Measurements from ENCODE around the gene PTGR2. TPM values are rescaled to one million over a fixed set of nuclear protein-coding genes. Genes with fewer than 3 reads are reported as not detected.

The PTGR2 gene
- total RNA-seq, 6 experiments from 2014 or later, result 4.2 to 7.5 (median 6.4) TPM

DNA sequence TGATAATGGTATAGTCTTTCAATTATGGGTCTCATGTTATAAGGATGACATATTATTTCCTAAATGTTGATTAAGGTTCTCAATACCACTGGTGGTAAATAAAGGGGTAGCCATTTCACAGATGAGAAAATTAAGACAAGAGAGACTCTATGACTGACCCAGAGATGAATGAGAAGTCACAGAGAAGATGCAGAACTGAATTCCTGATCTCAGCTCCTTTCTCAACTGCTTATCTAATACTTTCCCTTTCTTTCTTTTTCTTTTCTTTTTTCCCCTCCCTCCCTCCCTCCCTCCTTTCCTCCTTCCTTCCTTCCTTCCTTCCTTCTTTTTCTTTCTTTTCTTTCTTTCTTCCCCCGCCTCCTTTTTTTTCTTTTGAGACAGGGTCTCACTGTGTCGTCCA, 8.3 kb upstream of the PTGR2 start:
- Mint-ChIP-seq H3K4me1 (ENCODE audit: low read depth) (no peaks in the 10 kb centered on the region), H3K27me3 (ENCODE audit: insufficient read depth) (peaks cover 4% of the 10 kb centered on the region), H3K9me3 (peaks cover 7% of the 10 kb centered on the region; the same call in 1 of the 2 replicates), H3K4me3 (no peak overlapping the region), H3K36me3 (ENCODE audit: low read depth) (no peaks in the 10 kb centered on the region; the same call in 1 of the 2 replicates), H3K27ac (no peak overlapping the region)
- TF ChIP-seq CTCF (IDR thresholded peaks at IDR 0.05), result no peak
- DNase-seq, result no peak

DNA sequence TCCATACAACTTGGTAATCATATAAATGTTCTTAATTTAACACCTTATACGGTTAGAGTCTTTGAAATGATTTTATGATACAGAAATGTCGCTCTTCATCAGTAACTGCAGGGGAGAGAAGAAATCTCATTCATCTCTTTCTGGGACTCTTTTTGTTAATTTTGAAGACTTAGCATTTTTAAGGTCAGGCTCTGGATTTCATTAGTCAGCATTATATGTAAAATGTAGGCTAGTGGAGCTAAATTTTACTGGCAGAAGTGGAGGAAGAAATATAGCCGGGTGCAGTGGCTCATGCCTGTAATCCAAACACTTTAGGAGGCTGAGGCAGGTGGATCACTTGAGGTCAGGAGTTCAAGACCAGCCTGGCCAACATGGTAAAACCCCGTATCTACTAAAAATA, 4.7 kb upstream of the PTGR2 start:
- Mint-ChIP-seq H3K27me3 (ENCODE audit: insufficient read depth) (peaks cover 4% of the 10 kb centered on the region), H3K27ac (no peak overlapping the region), H3K9me3 (peaks cover 7% of the 10 kb centered on the region; the same call in 1 of the 2 replicates), H3K4me1 (ENCODE audit: low read depth) (peaks cover 21% of the 10 kb centered on the region), H3K36me3 (ENCODE audit: low read depth) (no peaks in the 10 kb centered on the region; the same call in 1 of the 2 replicates), H3K4me3 (no peak overlapping the region)
- no peak for TF ChIP-seq CTCF (IDR thresholded peaks at IDR 0.05)
- DNase-seq, result no peak

GRCh38 chr14:73851000-73851399, 631 bp upstream of the PTGR2 start:
- H3K4me1 Mint-ChIP-seq (ENCODE audit: low read depth), result peaks cover 31% of the 10 kb centered on the region
- H3K27ac Mint-ChIP-seq, result peak overlapping the region; percentile 97
- TF ChIP-seq CTCF (IDR thresholded peaks at IDR 0.05), result no peak
- peak overlapping the region; percentile 93 for H3K4me3 Mint-ChIP-seq
- no peaks in the 10 kb centered on the region for H3K9me3 Mint-ChIP-seq
- no peak for DNase-seq
- H3K36me3 Mint-ChIP-seq (ENCODE audit: low read depth), result peaks cover 6% of the 10 kb centered on the region; the same call in 1 of the 2 replicates
- no peaks in the 10 kb centered on the region; the same call in 1 of the 2 replicates for H3K27me3 Mint-ChIP-seq (ENCODE audit: insufficient read depth)

DNA sequence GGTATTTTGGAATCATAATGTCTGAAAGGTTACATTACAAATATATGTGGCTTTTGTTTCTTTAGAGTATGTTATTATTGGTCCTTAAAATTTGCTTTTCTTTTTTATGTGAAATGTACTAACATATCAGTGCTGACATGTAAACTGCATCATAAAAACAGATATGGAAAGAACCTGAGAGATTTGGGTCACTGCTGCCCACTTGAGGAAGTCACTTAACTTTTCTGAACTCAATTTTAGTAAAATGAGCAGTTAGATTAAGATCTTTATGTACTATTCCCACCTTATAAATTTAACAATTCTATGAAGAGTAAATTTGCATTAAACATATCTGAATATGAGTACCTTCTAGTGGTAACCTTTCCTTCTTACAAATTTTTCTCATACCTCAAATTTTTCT, 7.5 kb downstream of the PTGR2 start:
- H3K27me3 Mint-ChIP-seq (ENCODE audit: insufficient read depth), result no peaks in the 10 kb centered on the region
- no peak overlapping the region for H3K27ac Mint-ChIP-seq
- H3K4me3 Mint-ChIP-seq, result no peak overlapping the region
- H3K4me1 Mint-ChIP-seq (ENCODE audit: low read depth), result no peaks in the 10 kb centered on the region
- H3K36me3 Mint-ChIP-seq (ENCODE audit: low read depth), result 0 out of 2 replicates have a peak, but pooled peaks cover 3% of the 10 kb centered on the region
- peak; percentile 39; the same call in 1 of the 2 replicates for TF ChIP-seq CTCF (IDR thresholded peaks at IDR 0.05)
- DNase-seq, result no peak
- H3K9me3 Mint-ChIP-seq, result no peaks in the 10 kb centered on the region

- DNase-seq, result no peak
- no peak overlapping the region for H3K27ac Mint-ChIP-seq
- H3K36me3 Mint-ChIP-seq (ENCODE audit: low read depth), result 0 out of 2 replicates have a peak, but pooled peaks cover 9% of the 10 kb centered on the region
- no peak for TF ChIP-seq CTCF (IDR thresholded peaks at IDR 0.05)
- H3K4me1 Mint-ChIP-seq (ENCODE audit: low read depth), result no peaks in the 10 kb centered on the region
- H3K27me3 Mint-ChIP-seq (ENCODE audit: insufficient read depth), result no peaks in the 10 kb centered on the region
- no peak overlapping the region for H3K4me3 Mint-ChIP-seq
- H3K9me3 Mint-ChIP-seq, result no peaks in the 10 kb centered on the region
Measured at GRCh38 chr14:73861073-73861472, 9.4 kb downstream of the PTGR2 start.

- TF ChIP-seq CTCF (IDR thresholded peaks at IDR 0.05), result no peak
- 0 out of 2 replicates have a peak, but pooled peaks cover 9% of the 10 kb centered on the region for H3K36me3 Mint-ChIP-seq (ENCODE audit: low read depth)
- no peak overlapping the region for H3K4me3 Mint-ChIP-seq
- no peaks in the 10 kb centered on the region for H3K4me1 Mint-ChIP-seq (ENCODE audit: low read depth)
- H3K27ac Mint-ChIP-seq, result no peak overlapping the region
- H3K27me3 Mint-ChIP-seq (ENCODE audit: insufficient read depth), result no peaks in the 10 kb centered on the region
- no peaks in the 10 kb centered on the region for H3K9me3 Mint-ChIP-seq
- DNase-seq, result no peak
Measured at GRCh38 chr14:73862480-73862879, 10.8 kb downstream of the PTGR2 start.
